Thoracic aorta (tissue), 2 donors: ENCODE data around the gene NAT10. TPM values are rescaled to one million over a fixed set of nuclear protein-coding genes. Genes with fewer than 3 reads are reported as not detected.
"Not testable (repeated sequence)": the region's sequence is repeated elsewhere in the genome, so short reads cannot be mapped to it uniquely, and the experiment has no call there.

Source experiments
- ATAC-seq: fragments of 150-250 bp; one replicate; pipeline ENCODE4 v1.8.0; 2017; ENCODE audit warnings: low read depth; ENCODE audit not compliant: insufficient number of reproducible peaks, low FRiP score
- DNase-seq: peaks from one replicate; pipeline ENCODE4 v3.0.0-alpha.2; 2020; ENCODE audit warnings: low spot score
- H3K27ac ChIP-seq, 2 donors: fragments of 200-600 bp; sonication (generic); 1 replicate in 1 of 2; 2 replicates in 1 of 2; pipeline ENCODE4 v1.5.1; 2016; ENCODE audit warnings: mild to moderate bottlenecking in 2 of 2, moderate library complexity in 2 of 2
- H3K27me3 ChIP-seq: fragments of 200-600 bp; sonication (generic); replicated peaks from 2 replicates; pipeline ENCODE4 v1.6.0; 2016; ENCODE audit warnings: mild to moderate bottlenecking; ENCODE audit not compliant: insufficient read depth
- H3K36me3 ChIP-seq: fragments of 200-600 bp; sonication (generic); one replicate; pipeline ENCODE4 v1.5.1; 2016
- H3K4me1 ChIP-seq, 2 donors: fragments of 200-600 bp; sonication (generic); 1 replicate in 1 of 2; 2 replicates in 1 of 2; pipeline versions ENCODE4 v1.5.1 to v1.6.0; 2016; ENCODE audit warnings: low read depth in 2 of 2, mild to moderate bottlenecking in 1 of 2; ENCODE audit not compliant: control insufficient read depth in 1 of 2
- H3K4me3 ChIP-seq: fragments of 200-600 bp; sonication (generic); 2 replicates; pipeline ENCODE4 v1.5.1; 2016; ENCODE audit warnings: mild to moderate bottlenecking
- H3K9me3 ChIP-seq: fragments of 200-600 bp; sonication (generic); 2 replicates; pipeline ENCODE4 v1.5.1; 2016
- total RNA-seq, 2 donors: library from RNA; depleted of rRNA; stranded (reverse); fragments of >200 nt; gene quantifications; one replicate each; pipeline versions ENCODE4 v1.1.0 to v1.2.3, GENCODE V29; 2016
- TF ChIP-seq, protein P1 (sequence below): fragments of 200-600 bp; sonication (generic); IDR thresholded peaks from one replicate; pipeline ENCODE4 v1.5.1; 2019; ENCODE audit warnings: antibody characterized with exemption

NAT10 gene
- total RNA-seq, 2 donors from 2014 or later, result 14.1 to 39.9 TPM

DNA sequence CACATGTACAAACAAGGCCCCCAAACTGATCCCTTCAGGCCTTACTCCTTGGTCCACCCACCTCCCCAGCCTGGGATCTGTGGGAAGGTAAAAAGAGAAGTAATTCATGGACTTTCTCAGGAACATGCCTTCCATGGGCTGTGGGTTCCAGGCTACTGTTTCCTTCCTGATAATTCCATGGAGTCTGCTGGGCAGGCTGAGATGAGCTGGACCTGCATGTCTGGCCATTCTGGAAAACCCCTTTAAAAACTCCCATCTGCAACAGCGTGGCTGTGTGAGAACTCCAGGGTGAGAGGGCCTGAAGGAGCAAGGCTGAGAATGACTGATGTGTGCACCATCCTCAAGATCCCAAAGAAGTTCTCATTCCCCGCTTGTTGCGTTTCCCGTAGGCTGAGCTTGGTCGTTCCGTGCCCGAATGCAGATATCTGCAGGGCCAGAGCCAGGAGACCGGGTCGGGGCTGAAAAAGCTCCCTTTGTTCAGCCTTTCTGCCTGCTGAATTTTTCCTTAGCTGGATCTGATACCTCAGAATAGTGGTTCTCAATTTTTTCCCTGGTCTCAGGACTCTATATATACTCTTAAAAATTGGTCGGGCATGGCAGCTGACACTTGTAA is 72.9 kb downstream of the NAT10 start:
- H3K36me3 ChIP-seq, result no peaks in the 10 kb centered on the region
- H3K4me3 ChIP-seq, result no peak overlapping the region
- no peaks in the 10 kb centered on the region for H3K9me3 ChIP-seq
- TF ChIP-seq, protein P1, sequence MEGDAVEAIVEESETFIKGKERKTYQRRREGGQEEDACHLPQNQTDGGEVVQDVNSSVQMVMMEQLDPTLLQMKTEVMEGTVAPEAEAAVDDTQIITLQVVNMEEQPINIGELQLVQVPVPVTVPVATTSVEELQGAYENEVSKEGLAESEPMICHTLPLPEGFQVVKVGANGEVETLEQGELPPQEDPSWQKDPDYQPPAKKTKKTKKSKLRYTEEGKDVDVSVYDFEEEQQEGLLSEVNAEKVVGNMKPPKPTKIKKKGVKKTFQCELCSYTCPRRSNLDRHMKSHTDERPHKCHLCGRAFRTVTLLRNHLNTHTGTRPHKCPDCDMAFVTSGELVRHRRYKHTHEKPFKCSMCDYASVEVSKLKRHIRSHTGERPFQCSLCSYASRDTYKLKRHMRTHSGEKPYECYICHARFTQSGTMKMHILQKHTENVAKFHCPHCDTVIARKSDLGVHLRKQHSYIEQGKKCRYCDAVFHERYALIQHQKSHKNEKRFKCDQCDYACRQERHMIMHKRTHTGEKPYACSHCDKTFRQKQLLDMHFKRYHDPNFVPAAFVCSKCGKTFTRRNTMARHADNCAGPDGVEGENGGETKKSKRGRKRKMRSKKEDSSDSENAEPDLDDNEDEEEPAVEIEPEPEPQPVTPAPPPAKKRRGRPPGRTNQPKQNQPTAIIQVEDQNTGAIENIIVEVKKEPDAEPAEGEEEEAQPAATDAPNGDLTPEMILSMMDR, result no peak
- H3K27ac ChIP-seq, result no peak overlapping the region
- ATAC-seq (no peak), DNase-seq (no peak)
- H3K27me3 ChIP-seq, result no peaks in the 10 kb centered on the region
- H3K4me1 ChIP-seq, result peaks cover 10 to 25% of the 10 kb centered on the region in 2 donors

DNA sequence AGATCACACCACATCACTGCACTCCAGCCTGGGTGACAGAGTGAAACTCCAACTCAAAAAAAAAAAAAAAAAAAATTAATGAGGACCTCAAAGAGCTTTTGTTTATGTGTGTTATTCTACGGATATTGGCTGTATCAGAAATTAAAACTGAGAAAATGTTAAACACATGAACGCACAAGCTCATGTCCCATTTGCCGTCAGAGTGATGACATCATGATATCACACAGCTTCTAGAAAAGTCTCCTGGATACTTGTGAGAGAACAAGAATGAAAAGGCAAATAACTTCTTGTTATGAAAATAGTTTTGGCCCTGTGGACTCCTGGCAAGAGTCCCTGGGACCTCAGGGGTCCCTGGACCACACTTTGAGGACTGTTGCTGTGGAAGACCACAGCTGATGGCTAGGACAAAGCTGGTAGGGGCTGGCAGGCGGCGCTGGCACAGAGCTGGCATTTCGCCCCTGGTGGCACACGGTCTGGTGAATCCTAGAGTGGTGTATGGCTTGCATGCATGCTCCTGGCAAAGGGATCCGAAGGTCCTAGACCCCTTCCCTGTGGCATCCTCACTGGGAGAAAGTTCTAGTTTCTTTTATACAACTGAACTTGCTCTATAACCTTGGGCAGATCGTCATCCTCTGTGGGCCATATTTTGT is 73.7 kb downstream of the NAT10 start:
- no peak overlapping the region for H3K27ac ChIP-seq
- no peak for DNase-seq

DNA sequence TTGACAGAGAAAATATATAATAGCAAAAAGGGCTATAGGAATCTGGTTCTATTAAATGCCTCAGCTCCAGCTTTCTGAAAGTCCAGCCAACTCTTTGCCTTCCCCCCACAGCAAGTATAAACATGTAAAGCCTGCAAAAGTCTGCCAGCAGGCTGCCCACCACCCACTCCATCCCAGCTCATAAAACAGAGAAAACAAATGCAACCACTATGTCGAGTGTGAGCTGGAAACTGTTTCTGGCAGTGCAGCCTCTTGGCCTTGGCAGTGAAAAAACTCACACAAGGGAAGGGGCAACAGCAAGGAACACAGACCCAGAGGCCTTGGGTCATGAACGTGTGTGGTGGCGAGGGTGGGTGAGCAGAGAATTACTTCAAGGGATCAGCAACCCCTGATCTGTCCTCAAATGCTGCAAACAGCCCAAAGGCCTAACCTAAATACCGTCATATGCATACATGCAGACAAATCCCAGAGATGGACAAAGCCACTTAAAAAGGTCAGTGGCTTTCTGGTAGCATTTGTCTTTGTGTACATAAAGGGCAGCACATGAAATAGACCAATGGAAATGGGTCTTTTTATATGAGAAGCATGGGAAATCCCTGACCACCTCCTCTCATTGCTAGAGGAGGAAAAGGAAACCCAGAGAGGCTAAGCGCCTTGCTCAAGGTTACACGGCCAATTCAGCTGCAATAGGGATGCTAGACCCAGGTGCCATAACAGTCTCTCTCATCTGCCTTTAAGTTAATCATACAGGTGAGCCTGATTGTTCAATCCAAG is 74.8 kb downstream of the NAT10 start:
- no peak overlapping the region for H3K4me3 ChIP-seq
- ATAC-seq, result no peak
- H3K4me1 ChIP-seq, result peaks cover 3 to 26% of the 10 kb centered on the region in 2 donors
- H3K36me3 ChIP-seq, result no peaks in the 10 kb centered on the region
- no peak for DNase-seq
- no peaks in the 10 kb centered on the region for H3K27me3 ChIP-seq
- TF ChIP-seq, protein P1, result no peak
- no peaks in the 10 kb centered on the region for H3K9me3 ChIP-seq
- no peak overlapping the region for H3K27ac ChIP-seq

More for the DNA sequence above, 73.7 kb downstream of the NAT10 start:
- no peaks in the 10 kb centered on the region for H3K27me3 ChIP-seq
- ATAC-seq, result no peak
- TF ChIP-seq, protein P1, result no peak
- no peaks in the 10 kb centered on the region for H3K36me3 ChIP-seq
- peaks cover 7 to 27% of the 10 kb centered on the region in 2 donors for H3K4me1 ChIP-seq
- H3K4me3 ChIP-seq, result no peak overlapping the region
- no peaks in the 10 kb centered on the region for H3K9me3 ChIP-seq

GRCh38 chr11:34180814-34181165 is 75.4 kb downstream of the NAT10 start:
- not testable (repeated sequence) for H3K4me3 ChIP-seq, DNase-seq, ATAC-seq, H3K27ac ChIP-seq, H3K9me3 ChIP-seq, H3K27me3 ChIP-seq, H3K36me3 ChIP-seq
- H3K4me1 ChIP-seq, result peaks cover 3 to 26% of the 10 kb centered on the region in 2 donors

DNA sequence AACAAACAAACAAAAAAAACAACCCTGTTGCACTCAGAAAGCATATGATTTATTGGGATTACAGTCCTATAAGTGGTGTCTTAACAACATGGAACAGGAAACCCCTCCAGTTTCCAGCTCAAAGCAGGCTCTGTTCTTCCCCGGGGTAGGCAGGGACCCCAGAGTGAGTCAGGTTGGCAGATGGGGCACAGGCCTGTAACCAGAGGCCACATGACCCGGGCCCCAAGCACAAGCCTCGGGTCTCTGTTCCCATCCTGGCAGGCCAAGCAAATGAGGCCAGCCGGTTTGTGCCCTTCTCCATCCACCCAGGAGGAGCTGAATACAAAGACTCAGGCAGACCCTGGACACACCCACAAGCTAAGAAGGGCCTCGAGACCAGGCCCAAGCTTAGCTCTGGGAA is 75.8 kb downstream of the NAT10 start:
- no peak overlapping the region for H3K4me3 ChIP-seq
- TF ChIP-seq, protein P1, result no peak
- DNase-seq, result no peak
- no peak overlapping the region for H3K27ac ChIP-seq
- no peaks in the 10 kb centered on the region for H3K9me3 ChIP-seq
- no peak for ATAC-seq
- no peaks in the 10 kb centered on the region for H3K36me3 ChIP-seq
- H3K4me1 ChIP-seq, result peaks cover 3 to 30% of the 10 kb centered on the region in 2 donors
- H3K27me3 ChIP-seq, result no peaks in the 10 kb centered on the region
